DND-41 (cell line): ENCODE measurements around the gene IPO7.

ENCODE experiments used
- ATAC-seq: fragments of 200-7000 bp; cut with Tn5 transposase; 3 replicates; pipeline ENCODE4 v1.9.1; 2021; ENCODE audit warnings: low read depth; ENCODE audit not compliant: insufficient read depth
- DNase-seq: peaks from one replicate; pipeline ENCODE4 v3.0.0-alpha.2; 2020
- H2AFZ ChIP-seq: 2 replicates; pipeline ENCODE4 v1.6.0; 2012; ENCODE audit warnings: low read depth, low read length
- H3K27ac ChIP-seq: 2 replicates; pipeline ENCODE4 v1.5.1; 2012; ENCODE audit warnings: low read length, inconsistent platforms
- H3K27me3 ChIP-seq: fragments of 200-600 bp; sonication (generic); 2 replicates; pipeline ENCODE4 v1.6.0; 2012; ENCODE audit warnings: low read length, mild to moderate bottlenecking, inconsistent platforms; ENCODE audit not compliant: insufficient read depth, poor library complexity
- H3K36me3 ChIP-seq: 2 replicates; pipeline ENCODE4 v1.5.1; 2012; ENCODE audit warnings: low read length, inconsistent platforms; ENCODE audit not compliant: insufficient read depth
- H3K4me1 ChIP-seq: 2 replicates; pipeline ENCODE4 v1.5.1; 2012; ENCODE audit warnings: mild to moderate bottlenecking, low read length; ENCODE audit not compliant: insufficient read depth
- H3K4me2 ChIP-seq: 2 replicates; pipeline ENCODE4 v1.6.0; 2012; ENCODE audit warnings: mild to moderate bottlenecking, moderate library complexity, low read length, inconsistent platforms; ENCODE audit not compliant: insufficient read depth
- H3K4me3 ChIP-seq, 2 experiments: fragments of 200-600 bp in 1 of 2; shearing (Covaris generic) in 1 of 2; 2 replicates each; pipeline ENCODE4 v1.5.1; 2012 to 2016; ENCODE audit warnings: inconsistent platforms in 2 of 2, low read length in 2 of 2, mild to moderate bottlenecking in 2 of 2, low read depth in 1 of 2, moderate library complexity in 1 of 2
- H3K79me2 ChIP-seq: 2 replicates; pipeline ENCODE4 v1.6.0; 2012; ENCODE audit warnings: low read length, inconsistent platforms; ENCODE audit not compliant: insufficient read depth
- H3K9ac ChIP-seq: 2 replicates; pipeline ENCODE4 v1.6.0; 2012; ENCODE audit warnings: low read depth, mild to moderate bottlenecking, inconsistent platforms, low read length, moderate library complexity
- H3K9me3 ChIP-seq: 2 replicates; pipeline ENCODE4 v1.5.1; 2012; ENCODE audit warnings: low read length, moderate library complexity, mild to moderate bottlenecking, inconsistent platforms; ENCODE audit not compliant: insufficient read depth, severe bottlenecking
- H4K20me1 ChIP-seq: 2 replicates; pipeline ENCODE4 v1.6.0; 2012; ENCODE audit warnings: low read length; ENCODE audit not compliant: insufficient read depth
- EZH2 ChIP-seq: IDR thresholded peaks from 3 replicates; pipeline ENCODE4 v1.6.1; 2012; ENCODE audit warnings: borderline replicate concordance, low read depth, mild to moderate bottlenecking, moderate library complexity, low read length, inconsistent platforms; ENCODE audit not compliant: severe bottlenecking
- TF ChIP-seq, protein P1 (sequence below): IDR thresholded peaks from 2 replicates; pipeline ENCODE4 v1.5.1; 2012; ENCODE audit warnings: borderline replicate concordance, low read length, moderate library complexity, mild to moderate bottlenecking; ENCODE audit not compliant: poor library complexity, severe bottlenecking; ENCODE audit errors: extremely low read depth

The IPO7 gene

DNA sequence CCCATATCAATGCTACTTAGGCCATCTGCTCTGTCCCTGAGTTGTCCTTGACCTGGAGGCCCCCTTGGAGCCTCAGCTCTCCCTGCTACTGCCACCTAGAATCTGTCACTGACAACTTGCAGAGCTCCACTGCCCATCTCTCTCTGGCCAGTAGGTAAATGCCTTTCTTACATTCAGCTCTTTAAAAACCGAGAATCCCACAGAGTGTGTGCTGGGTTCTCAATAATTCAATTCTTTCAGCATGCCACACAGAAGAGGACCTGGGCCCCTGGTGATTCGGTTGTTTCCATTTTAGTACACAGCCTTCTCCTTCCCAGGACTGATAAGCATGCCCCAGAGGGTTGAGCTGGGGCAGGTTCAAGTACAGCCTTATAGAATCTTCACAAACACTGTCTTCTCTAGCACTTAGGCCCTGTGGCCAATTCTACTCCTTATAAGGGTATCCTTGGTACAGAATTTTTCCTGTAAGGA lies 22.0 kb upstream of the IPO7 start:
- no peak overlapping the region for H3K27ac ChIP-seq
- ATAC-seq = no peak
- no peaks in the 10 kb centered on the region for H3K9me3 ChIP-seq
- no peak overlapping the region for H3K4me3 ChIP-seq
- H3K27me3 ChIP-seq = no peaks in the 10 kb centered on the region
- H3K9ac ChIP-seq = no peak overlapping the region
- H3K79me2 ChIP-seq = no peaks in the 10 kb centered on the region
- no peaks in the 10 kb centered on the region for H4K20me1 ChIP-seq
- no peaks in the 10 kb centered on the region for H3K36me3 ChIP-seq
- peaks cover 19% of the 10 kb centered on the region for H3K4me1 ChIP-seq
- H3K4me2 ChIP-seq = no peak overlapping the region
- TF ChIP-seq, protein P1, sequence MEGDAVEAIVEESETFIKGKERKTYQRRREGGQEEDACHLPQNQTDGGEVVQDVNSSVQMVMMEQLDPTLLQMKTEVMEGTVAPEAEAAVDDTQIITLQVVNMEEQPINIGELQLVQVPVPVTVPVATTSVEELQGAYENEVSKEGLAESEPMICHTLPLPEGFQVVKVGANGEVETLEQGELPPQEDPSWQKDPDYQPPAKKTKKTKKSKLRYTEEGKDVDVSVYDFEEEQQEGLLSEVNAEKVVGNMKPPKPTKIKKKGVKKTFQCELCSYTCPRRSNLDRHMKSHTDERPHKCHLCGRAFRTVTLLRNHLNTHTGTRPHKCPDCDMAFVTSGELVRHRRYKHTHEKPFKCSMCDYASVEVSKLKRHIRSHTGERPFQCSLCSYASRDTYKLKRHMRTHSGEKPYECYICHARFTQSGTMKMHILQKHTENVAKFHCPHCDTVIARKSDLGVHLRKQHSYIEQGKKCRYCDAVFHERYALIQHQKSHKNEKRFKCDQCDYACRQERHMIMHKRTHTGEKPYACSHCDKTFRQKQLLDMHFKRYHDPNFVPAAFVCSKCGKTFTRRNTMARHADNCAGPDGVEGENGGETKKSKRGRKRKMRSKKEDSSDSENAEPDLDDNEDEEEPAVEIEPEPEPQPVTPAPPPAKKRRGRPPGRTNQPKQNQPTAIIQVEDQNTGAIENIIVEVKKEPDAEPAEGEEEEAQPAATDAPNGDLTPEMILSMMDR = no peak
- TF ChIP-seq EZH2 = no peak
- H2AFZ ChIP-seq = no peak overlapping the region
- no peak for DNase-seq

DNA sequence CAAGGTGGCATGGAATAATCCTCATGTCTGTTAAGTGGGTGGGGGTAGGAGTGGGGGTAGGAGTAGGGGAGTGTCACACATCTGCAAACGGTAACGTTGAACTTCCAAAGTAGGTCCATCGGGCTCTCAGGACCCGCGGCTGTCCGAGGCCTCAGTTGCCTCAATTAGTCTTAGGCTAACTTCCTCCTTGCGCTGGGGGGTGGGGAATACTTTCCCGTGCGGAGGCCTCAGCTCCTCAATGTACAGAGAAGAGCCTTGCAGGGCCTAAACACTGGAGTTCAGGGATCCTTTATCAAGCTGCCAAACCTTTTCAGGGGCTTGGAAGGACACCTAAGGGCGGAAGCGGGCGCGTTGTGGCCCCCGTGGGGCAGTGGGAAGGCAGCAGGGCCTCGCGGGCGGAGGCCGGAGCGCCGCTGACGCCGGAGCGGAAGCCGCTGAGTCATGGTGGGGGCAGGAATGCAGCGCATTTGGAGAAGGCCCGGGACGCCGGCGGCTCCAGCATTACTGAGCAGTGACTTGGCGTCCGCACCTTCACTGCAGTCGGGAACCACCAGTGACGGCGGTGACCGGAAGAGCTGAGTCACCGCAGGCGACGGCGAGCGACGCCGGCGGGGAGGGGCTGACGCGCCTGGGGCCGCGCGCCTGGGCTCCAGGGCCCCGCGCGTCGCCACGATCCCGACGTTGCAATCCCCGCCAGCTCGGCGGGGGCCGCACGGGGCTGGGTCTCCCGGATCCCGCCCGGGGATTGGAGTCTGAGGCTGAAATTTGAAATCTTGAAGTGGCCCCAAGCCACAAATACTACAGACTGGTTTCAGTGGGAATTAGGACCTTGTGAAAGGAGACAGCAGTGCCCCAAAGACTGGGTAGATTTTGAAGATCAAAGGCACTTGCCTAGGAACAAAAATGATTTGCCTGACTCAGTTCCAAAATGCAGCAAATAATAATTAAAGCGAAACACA lies 20.2 kb upstream of the IPO7 start:
- Histone ChIP-seq H3K9ac (peak overlapping the region; percentile 74), H3K4me1 (peaks cover 19% of the 10 kb centered on the region), H3K27ac (peak overlapping the region; percentile 90), H3K27me3 (no peaks in the 10 kb centered on the region), H2AFZ (peak overlapping the region; percentile 99), H3K79me2 (no peaks in the 10 kb centered on the region), H3K4me3 (peak overlapping the region; percentile 44 to 63; a peak in 3 of 4 replicates), H3K9me3 (no peaks in the 10 kb centered on the region), H4K20me1 (no peaks in the 10 kb centered on the region), H3K4me2 (peak overlapping the region; percentile 85), H3K36me3 (no peaks in the 10 kb centered on the region)
- ATAC-seq (peak; percentile 92), DNase-seq (peak; percentile 80)
- no peak for TF ChIP-seq EZH2
- TF ChIP-seq, protein P1 = no peak

DNA sequence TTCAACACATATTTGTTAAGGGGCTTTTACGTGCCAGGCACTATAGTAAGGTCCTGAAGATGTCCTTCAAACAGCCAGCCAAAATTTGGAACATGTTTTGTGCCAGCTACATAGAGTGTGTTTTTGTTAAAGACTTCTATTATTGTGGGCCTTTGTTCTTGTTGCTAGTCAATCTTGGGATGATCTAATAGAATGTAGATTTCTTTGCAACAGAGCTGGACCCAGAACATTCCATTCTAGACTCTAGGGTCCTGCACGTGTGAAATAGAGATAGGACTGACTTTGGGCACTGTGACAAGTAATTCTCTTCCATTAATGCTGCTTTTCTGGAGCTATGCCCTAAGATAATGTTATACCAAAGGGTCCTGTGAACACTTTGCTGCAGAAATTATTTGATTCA lies 16.9 kb upstream of the IPO7 start:
- Histone ChIP-seq H3K27ac (no peak overlapping the region), H3K4me1 (peaks cover 19% of the 10 kb centered on the region), H3K9ac (no peak overlapping the region), H3K36me3 (no peaks in the 10 kb centered on the region), H3K27me3 (no peaks in the 10 kb centered on the region), H3K9me3 (no peaks in the 10 kb centered on the region), H2AFZ (no peak overlapping the region), H3K4me2 (no peak overlapping the region), H3K4me3 (no peak overlapping the region), H3K79me2 (no peaks in the 10 kb centered on the region), H4K20me1 (no peaks in the 10 kb centered on the region)
- TF ChIP-seq, protein P1 = no peak
- no peak for TF ChIP-seq EZH2
- no peak for ATAC-seq
- no peak for DNase-seq
